HG03558 (cell line): Measurements from ENCODE around the gene FAM53B.

Source experiments
- ATAC-seq: cut with Tn5 transposase; IDR thresholded peaks from one replicate; pipeline ENCODE4 v1.9.1; 2021; ENCODE audit warnings: moderate number of reproducible peaks; ENCODE audit not compliant: unreplicated experiment; ENCODE audit errors: extremely low read depth

Gene FAM53B

GRCh38 chr10:124652200-124652599, 92.0 kb downstream of the FAM53B start:
- no peak for ATAC-seq

- ATAC-seq: no peak
Measured at GRCh38 chr10:124651402-124651891, 92.7 kb downstream of the FAM53B start.

- ATAC-seq: no peak
Measured at GRCh38 chr10:124650820-124651401, 93.3 kb downstream of the FAM53B start.

GRCh38 chr10:124650263-124650662, 93.9 kb downstream of the FAM53B start:
- ATAC-seq: no peak

GRCh38 chr10:124649214-124649613, 95.0 kb downstream of the FAM53B start:
- no peak for ATAC-seq

- ATAC-seq: no peak
Measured at GRCh38 chr10:124648738-124649137, 95.4 kb downstream of the FAM53B start.

GRCh38 chr10:124648131-124648475, 96.1 kb downstream of the FAM53B start:
- no peak for ATAC-seq

GRCh38 chr10:124647421-124648130, 96.6 kb downstream of the FAM53B start:
- ATAC-seq: no peak

GRCh38 chr10:124646483-124647352, 97.5 kb downstream of the FAM53B start:
- ATAC-seq: no peak

GRCh38 chr10:124645467-124646095, 98.6 kb downstream of the FAM53B start:
- ATAC-seq: no peak

- no peak for ATAC-seq
Measured at GRCh38 chr10:124644771-124645415, 99.3 kb downstream of the FAM53B start.

GRCh38 chr10:124644236-124644635, 99.9 kb downstream of the FAM53B start:
- no peak for ATAC-seq

GRCh38 chr10:124643330-124644009, 100.7 kb downstream of the FAM53B start:
- no peak for ATAC-seq

- no peak for ATAC-seq
Measured at GRCh38 chr10:124642088-124642710, 102.0 kb downstream of the FAM53B start.

GRCh38 chr10:124641282-124642087, 102.7 kb downstream of the FAM53B start:
- no peak for ATAC-seq

GRCh38 chr10:124640538-124641231, 103.5 kb downstream of the FAM53B start:
- ATAC-seq: no peak

- ATAC-seq: no peak
Measured at GRCh38 chr10:124640056-124640455, 104.1 kb downstream of the FAM53B start.

- ATAC-seq: no peak
Measured at GRCh38 chr10:124639646-124640045, 104.5 kb downstream of the FAM53B start.
